ENCODE results near the gene LCE1E.

LCE1E gene

GRCh38 chr1:152745765-152746444 is 40.2 kb upstream of the LCE1E start:
- H3K4me3 ChIP-seq (ENCODE audit: low read depth, low read length), result no peak overlapping the region
- no peak for DNase-seq (ENCODE audit: low read depth)
- no peak for TF ChIP-seq CTCF (IDR thresholded peaks at IDR 0.05; ENCODE audit: control insufficient read depth, extremely low read depth, insufficient read depth)

- no peak for DNase-seq (ENCODE audit: low read depth)
- H3K4me3 ChIP-seq (ENCODE audit: low read depth, low read length), result no peak overlapping the region
- TF ChIP-seq CTCF (IDR thresholded peaks at IDR 0.05; ENCODE audit: control insufficient read depth, extremely low read depth, insufficient read depth), result no peak
Measured at GRCh38 chr1:152747831-152748230, 38.2 kb upstream of the LCE1E start.

DNA sequence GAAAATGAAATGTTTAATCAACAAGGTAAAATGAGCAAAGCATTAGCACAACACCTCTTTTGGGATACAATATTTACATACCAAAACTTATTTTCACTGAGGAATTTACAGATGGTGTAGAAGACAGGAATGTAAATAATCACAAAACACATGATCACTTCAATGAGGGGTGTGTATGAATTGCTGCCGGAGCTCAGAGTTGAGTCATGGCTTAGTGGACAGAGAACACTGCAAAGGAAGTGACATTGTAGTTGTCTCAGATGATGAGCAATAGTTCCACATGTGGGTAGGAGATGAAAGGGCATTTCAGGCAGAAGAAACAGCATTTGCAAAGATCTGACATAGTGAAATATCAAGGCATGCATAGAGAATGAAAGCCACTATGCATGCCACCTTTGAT is 33.8 kb upstream of the LCE1E start:
- DNase-seq (ENCODE audit: low read depth), result no peak
- H3K4me3 ChIP-seq (ENCODE audit: low read depth, low read length), result no peak overlapping the region
- no peak for TF ChIP-seq CTCF (IDR thresholded peaks at IDR 0.05; ENCODE audit: control insufficient read depth, extremely low read depth, insufficient read depth)

- DNase-seq (ENCODE audit: low read depth), result no peak
- no peak overlapping the region for H3K4me3 ChIP-seq (ENCODE audit: low read depth, low read length)
- no peak for TF ChIP-seq CTCF (IDR thresholded peaks at IDR 0.05; ENCODE audit: control insufficient read depth, extremely low read depth, insufficient read depth)
Measured at GRCh38 chr1:152753586-152753985, 32.5 kb upstream of the LCE1E start.

- TF ChIP-seq CTCF (IDR thresholded peaks at IDR 0.05; ENCODE audit: control insufficient read depth, extremely low read depth, insufficient read depth), result no peak
- DNase-seq (ENCODE audit: low read depth), result no peak
- no peak overlapping the region for H3K4me3 ChIP-seq (ENCODE audit: low read depth, low read length)
Measured at GRCh38 chr1:152756872-152757271, 29.2 kb upstream of the LCE1E start.

- DNase-seq (ENCODE audit: low read depth), result no peak
- TF ChIP-seq CTCF (IDR thresholded peaks at IDR 0.05; ENCODE audit: control insufficient read depth, extremely low read depth, insufficient read depth), result no peak
- no peak within 1 kb of the TSS for H3K4me3 ChIP-seq (ENCODE audit: low read depth, low read length)
Measured at GRCh38 chr1:152757747-152758146, 28.3 kb upstream of the LCE1E start, which contains the start of gene KPRP. KPRP (plus strand) TSS chr1:152758025; CDS start chr1:152759589, 1,564 bp downstream.

DNA sequence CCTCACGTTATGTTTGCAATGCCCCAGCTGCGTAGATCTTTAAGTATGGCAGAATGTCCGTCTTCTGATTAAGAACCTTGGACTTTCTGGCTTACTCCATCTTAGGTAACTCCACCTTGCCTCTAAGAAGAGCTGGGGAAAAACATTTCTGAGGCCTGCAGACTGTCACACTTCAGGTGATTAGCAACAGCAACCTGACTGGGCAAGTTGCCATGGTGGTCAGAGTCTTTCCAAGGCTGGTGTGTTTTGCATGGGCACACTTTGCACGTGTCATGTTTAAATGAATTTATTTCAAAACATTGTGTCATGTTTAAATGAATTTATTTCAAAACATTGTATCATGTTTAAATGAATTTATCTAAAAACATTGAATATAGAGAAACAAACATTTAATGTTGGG is 27.4 kb upstream of the LCE1E start:
- no peak for TF ChIP-seq CTCF (IDR thresholded peaks at IDR 0.05; ENCODE audit: control insufficient read depth, extremely low read depth, insufficient read depth)
- no peak overlapping the region for H3K4me3 ChIP-seq (ENCODE audit: low read depth, low read length)
- no peak for DNase-seq (ENCODE audit: low read depth)

Data from LNCaP clone FGC (cell line).